Measurements from ENCODE around the gene B3GNT9.

GRCh38 chr16:67158637-67159600 is 8.1 kb upstream of the B3GNT9 start:
- no peak for TF ChIP-seq POLR2A (IDR thresholded peaks at IDR 0.05)
- TF ChIP-seq CTCF (IDR thresholded peaks at IDR 0.05), result no peak
